HL-60 (cell line): Measurements from ENCODE around the gene THPO.

Experiments used
- POLR2AphosphoS5 ChIP-seq: IDR thresholded peaks from 2 replicates; pipeline ENCODE4 v1.6.1; 2012; ENCODE audit warnings: low read depth
- TF ChIP-seq, protein P1 (sequence below): IDR thresholded peaks from one replicate; pipeline ENCODE4 v1.5.1; 2011; ENCODE audit warnings: low read length, control low read depth, inconsistent platforms; ENCODE audit not compliant: insufficient read depth

DNA sequence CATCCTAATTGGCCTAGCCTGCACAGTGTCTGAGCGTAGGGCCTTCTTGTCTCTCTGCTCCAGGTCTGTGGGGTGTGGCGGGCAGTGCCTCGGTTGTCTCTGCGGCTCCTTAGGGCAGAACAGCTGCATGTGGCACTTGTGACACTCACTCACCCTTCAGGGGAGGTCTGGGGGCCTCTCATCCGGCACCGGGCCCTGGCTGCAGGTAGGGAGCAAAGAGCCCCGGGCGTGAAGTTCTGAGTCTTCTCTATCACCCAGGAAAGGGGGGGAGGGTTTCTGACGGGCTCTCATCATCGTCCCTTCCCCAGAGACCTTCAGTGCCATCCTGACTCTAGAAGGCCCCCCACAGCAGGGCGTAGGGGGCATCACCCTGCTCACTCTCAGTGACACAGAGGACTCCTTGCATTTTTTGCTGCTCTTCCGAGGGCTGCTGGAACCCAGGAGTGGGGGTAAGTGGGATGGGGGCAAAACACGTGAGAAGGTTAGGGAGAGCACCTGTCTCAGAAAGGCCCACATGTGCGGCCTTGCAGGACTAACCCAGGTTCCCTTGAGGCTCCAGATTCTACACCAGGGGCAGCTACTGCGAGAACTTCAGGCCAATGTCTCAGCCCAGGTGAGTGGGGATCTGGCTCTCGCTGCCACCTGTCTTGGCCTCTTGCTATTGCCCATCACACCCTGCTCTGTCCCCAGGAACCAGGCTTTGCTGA lies 4.5 kb upstream of the THPO start:
- TF ChIP-seq, protein P1, sequence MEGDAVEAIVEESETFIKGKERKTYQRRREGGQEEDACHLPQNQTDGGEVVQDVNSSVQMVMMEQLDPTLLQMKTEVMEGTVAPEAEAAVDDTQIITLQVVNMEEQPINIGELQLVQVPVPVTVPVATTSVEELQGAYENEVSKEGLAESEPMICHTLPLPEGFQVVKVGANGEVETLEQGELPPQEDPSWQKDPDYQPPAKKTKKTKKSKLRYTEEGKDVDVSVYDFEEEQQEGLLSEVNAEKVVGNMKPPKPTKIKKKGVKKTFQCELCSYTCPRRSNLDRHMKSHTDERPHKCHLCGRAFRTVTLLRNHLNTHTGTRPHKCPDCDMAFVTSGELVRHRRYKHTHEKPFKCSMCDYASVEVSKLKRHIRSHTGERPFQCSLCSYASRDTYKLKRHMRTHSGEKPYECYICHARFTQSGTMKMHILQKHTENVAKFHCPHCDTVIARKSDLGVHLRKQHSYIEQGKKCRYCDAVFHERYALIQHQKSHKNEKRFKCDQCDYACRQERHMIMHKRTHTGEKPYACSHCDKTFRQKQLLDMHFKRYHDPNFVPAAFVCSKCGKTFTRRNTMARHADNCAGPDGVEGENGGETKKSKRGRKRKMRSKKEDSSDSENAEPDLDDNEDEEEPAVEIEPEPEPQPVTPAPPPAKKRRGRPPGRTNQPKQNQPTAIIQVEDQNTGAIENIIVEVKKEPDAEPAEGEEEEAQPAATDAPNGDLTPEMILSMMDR, result no peak
- no peak for TF ChIP-seq POLR2AphosphoS5
